ENCODE results near the gene GPHA2. TPM values are rescaled to one million over a fixed set of nuclear protein-coding genes. Genes with fewer than 3 reads are reported as not detected.

Gene GPHA2
- total RNA-seq, 1 donor = not detected

- Histone ChIP-seq H3K27ac (ENCODE audit: low read depth, low read length) (no peak overlapping the region), H3K36me3 (ENCODE audit: insufficient read depth, low read length) (peaks cover 49% of the 10 kb centered on the region), H4K20me1 (ENCODE audit: insufficient read depth, low read length) (no peaks in the 10 kb centered on the region), H3K4me2 (ENCODE audit: insufficient read depth, low read length) (no peak overlapping the region), H2AFZ (ENCODE audit: low read length) (no peak overlapping the region), H3K79me2 (ENCODE audit: insufficient read depth, low read length) (peaks cover 13% of the 10 kb centered on the region), H3K4me3 (ENCODE audit: insufficient read depth, low read length) (no peak overlapping the region), H3K27me3 (ENCODE audit: insufficient read depth, low read length) (no peaks in the 10 kb centered on the region), H3K4me1 (ENCODE audit: insufficient read depth, low read length) (no peaks in the 10 kb centered on the region), H3K9me3 (ENCODE audit: low read depth, low read length) (no peaks in the 10 kb centered on the region)
- no peak for TF ChIP-seq CTCF (IDR thresholded peaks at IDR 0.05; ENCODE audit: extremely low read depth, low read depth, low read length)
- peak; percentile 35 for DNase-seq (ENCODE audit: insufficient read length, low spot score, missing footprints)
Observed at GRCh38 chr11:64930340-64930739, 5.4 kb downstream of the GPHA2 start.

DNA sequence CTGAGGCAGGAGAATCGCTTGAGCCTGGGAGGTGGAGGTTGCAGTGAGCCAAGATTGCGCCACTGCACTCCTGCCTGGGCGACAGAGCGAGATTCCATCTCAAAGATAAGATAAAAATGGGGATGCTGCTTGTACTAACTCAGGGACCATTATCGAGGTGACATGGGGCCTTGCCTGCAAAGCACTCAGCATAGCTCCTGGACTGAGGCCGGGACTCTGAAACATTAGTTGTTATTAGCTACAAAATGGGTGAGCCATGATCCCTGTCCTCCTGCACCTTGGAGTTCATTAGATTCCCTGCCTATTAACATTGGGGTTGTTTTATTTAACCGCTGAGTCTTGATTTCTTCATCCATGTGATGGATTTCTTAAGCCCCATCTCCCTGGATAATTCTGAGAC is 6.1 kb downstream of the GPHA2 start:
- Histone ChIP-seq H3K4me3 (ENCODE audit: insufficient read depth, low read length) (no peak overlapping the region), H3K4me1 (ENCODE audit: insufficient read depth, low read length) (no peaks in the 10 kb centered on the region), H3K9me3 (ENCODE audit: low read depth, low read length) (no peaks in the 10 kb centered on the region), H3K79me2 (ENCODE audit: insufficient read depth, low read length) (peaks cover 19% of the 10 kb centered on the region), H2AFZ (ENCODE audit: low read length) (no peak overlapping the region), H4K20me1 (ENCODE audit: insufficient read depth, low read length) (no peaks in the 10 kb centered on the region), H3K4me2 (ENCODE audit: insufficient read depth, low read length) (no peak overlapping the region), H3K36me3 (ENCODE audit: insufficient read depth, low read length) (peaks cover 49% of the 10 kb centered on the region), H3K27ac (ENCODE audit: low read depth, low read length) (no peak overlapping the region), H3K27me3 (ENCODE audit: insufficient read depth, low read length) (no peaks in the 10 kb centered on the region)
- TF ChIP-seq CTCF (IDR thresholded peaks at IDR 0.05; ENCODE audit: extremely low read depth, low read depth, low read length) = no peak
- DNase-seq (ENCODE audit: insufficient read length, low spot score, missing footprints) = peak; percentile 63

DNA sequence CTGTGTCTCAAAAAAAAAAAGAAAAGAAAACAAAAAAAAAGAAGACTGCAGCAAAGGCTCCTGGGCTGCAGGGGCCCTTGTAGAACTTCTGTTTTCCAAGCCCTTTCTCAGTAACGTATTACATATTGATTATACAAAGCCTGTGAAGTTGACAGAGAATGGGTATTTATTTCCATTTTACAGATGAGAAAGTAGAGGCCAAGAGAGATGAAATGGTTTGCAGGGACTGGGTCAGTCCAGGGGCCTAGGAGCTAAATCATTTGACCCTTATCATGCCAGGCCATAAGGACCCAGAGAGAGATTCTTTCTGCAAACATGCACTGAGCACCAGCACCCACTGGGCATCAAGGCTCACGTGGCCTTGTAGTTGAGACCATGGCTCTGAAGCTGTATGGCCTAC is 6.7 kb downstream of the GPHA2 start:
- H3K79me2 ChIP-seq (ENCODE audit: insufficient read depth, low read length) = peaks cover 20% of the 10 kb centered on the region
- H3K36me3 ChIP-seq (ENCODE audit: insufficient read depth, low read length) = peaks cover 49% of the 10 kb centered on the region
- H3K27me3 ChIP-seq (ENCODE audit: insufficient read depth, low read length) = no peaks in the 10 kb centered on the region
- H3K4me3 ChIP-seq (ENCODE audit: insufficient read depth, low read length) = no peak overlapping the region
- H3K27ac ChIP-seq (ENCODE audit: low read depth, low read length) = no peak overlapping the region
- no peak for TF ChIP-seq CTCF (IDR thresholded peaks at IDR 0.05; ENCODE audit: extremely low read depth, low read depth, low read length)
- H3K4me2 ChIP-seq (ENCODE audit: insufficient read depth, low read length) = no peak overlapping the region
- DNase-seq (ENCODE audit: insufficient read length, low spot score, missing footprints) = peak; percentile 74
- H3K4me1 ChIP-seq (ENCODE audit: insufficient read depth, low read length) = peaks cover 3% of the 10 kb centered on the region
- H2AFZ ChIP-seq (ENCODE audit: low read length) = no peak overlapping the region
- no peaks in the 10 kb centered on the region for H4K20me1 ChIP-seq (ENCODE audit: insufficient read depth, low read length)
- H3K9me3 ChIP-seq (ENCODE audit: low read depth, low read length) = no peaks in the 10 kb centered on the region

GRCh38 chr11:64926689-64927088 is 9.0 kb downstream of the GPHA2 start:
- H2AFZ ChIP-seq (ENCODE audit: low read length) = no peak overlapping the region
- TF ChIP-seq CTCF (IDR thresholded peaks at IDR 0.05; ENCODE audit: extremely low read depth, low read depth, low read length) = no peak
- DNase-seq (ENCODE audit: insufficient read length, low spot score, missing footprints) = peak; percentile 49
- no peaks in the 10 kb centered on the region for H4K20me1 ChIP-seq (ENCODE audit: insufficient read depth, low read length)
- peaks cover 27% of the 10 kb centered on the region for H3K36me3 ChIP-seq (ENCODE audit: insufficient read depth, low read length)
- peaks cover 20% of the 10 kb centered on the region for H3K79me2 ChIP-seq (ENCODE audit: insufficient read depth, low read length)
- H3K27ac ChIP-seq (ENCODE audit: low read depth, low read length) = no peak overlapping the region
- no peak overlapping the region for H3K4me3 ChIP-seq (ENCODE audit: insufficient read depth, low read length)
- H3K9me3 ChIP-seq (ENCODE audit: low read depth, low read length) = no peaks in the 10 kb centered on the region
- peaks cover 9% of the 10 kb centered on the region for H3K4me1 ChIP-seq (ENCODE audit: insufficient read depth, low read length)
- H3K27me3 ChIP-seq (ENCODE audit: insufficient read depth, low read length) = no peaks in the 10 kb centered on the region
- H3K4me2 ChIP-seq (ENCODE audit: insufficient read depth, low read length) = no peak overlapping the region

Data from osteoblast (primary cell).